Panc1 (cell line): ENCODE data around the gene MTR.

Experiments
- POLR2AphosphoS5 ChIP-seq: IDR thresholded peaks from 2 replicates; pipeline ENCODE4 v1.6.1; 2012; ENCODE audit warnings: mild to moderate bottlenecking, low read depth, low read length, moderate library complexity
- TCF7L2 ChIP-seq: IDR thresholded peaks from 2 replicates; pipeline ENCODE4 v1.6.1; 2011; ENCODE audit warnings: mild to moderate bottlenecking, low read depth, low read length, inconsistent platforms
- TF ChIP-seq, protein P1 (sequence below): fragments of 450-650 bp; IDR thresholded peaks from 2 replicates; pipeline ENCODE4 v1.5.1; 2017; ENCODE audit warnings: mild to moderate bottlenecking
- TF ChIP-seq, protein P2 (sequence below), 2 experiments: IDR thresholded peaks; 2 replicates each; pipeline ENCODE4 v1.6.1; 2011 to 2012; ENCODE audit warnings: low read depth in 2 of 2, control low read depth in 1 of 2, low read length in 1 of 2, mild to moderate bottlenecking in 1 of 2, moderate library complexity in 1 of 2; ENCODE audit not compliant: insufficient read depth in 1 of 2

DNA sequence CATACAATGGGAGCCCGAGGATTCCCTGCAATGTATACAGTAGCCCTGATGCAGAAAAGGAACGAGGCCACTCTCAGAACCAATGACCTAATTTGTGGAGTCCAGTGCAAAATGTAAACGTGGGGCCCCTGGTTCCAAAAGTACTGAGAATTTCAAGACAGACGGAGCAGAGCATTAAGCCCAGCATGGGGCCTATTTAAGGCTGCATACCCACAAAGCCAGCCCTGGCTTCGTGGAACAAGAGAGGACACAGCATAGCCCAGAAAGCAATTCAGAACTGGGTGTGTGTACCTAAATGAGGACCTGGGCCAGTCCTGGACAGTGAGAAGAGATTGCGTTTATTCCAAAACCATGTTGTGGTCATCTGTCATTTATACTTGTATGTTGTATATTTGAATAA is 153.9 kb downstream of the MTR start:
- TF ChIP-seq POLR2AphosphoS5 (no peak), TCF7L2 (no peak)
- TF ChIP-seq, protein P1, sequence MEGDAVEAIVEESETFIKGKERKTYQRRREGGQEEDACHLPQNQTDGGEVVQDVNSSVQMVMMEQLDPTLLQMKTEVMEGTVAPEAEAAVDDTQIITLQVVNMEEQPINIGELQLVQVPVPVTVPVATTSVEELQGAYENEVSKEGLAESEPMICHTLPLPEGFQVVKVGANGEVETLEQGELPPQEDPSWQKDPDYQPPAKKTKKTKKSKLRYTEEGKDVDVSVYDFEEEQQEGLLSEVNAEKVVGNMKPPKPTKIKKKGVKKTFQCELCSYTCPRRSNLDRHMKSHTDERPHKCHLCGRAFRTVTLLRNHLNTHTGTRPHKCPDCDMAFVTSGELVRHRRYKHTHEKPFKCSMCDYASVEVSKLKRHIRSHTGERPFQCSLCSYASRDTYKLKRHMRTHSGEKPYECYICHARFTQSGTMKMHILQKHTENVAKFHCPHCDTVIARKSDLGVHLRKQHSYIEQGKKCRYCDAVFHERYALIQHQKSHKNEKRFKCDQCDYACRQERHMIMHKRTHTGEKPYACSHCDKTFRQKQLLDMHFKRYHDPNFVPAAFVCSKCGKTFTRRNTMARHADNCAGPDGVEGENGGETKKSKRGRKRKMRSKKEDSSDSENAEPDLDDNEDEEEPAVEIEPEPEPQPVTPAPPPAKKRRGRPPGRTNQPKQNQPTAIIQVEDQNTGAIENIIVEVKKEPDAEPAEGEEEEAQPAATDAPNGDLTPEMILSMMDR: no peak
- TF ChIP-seq, protein P2, sequence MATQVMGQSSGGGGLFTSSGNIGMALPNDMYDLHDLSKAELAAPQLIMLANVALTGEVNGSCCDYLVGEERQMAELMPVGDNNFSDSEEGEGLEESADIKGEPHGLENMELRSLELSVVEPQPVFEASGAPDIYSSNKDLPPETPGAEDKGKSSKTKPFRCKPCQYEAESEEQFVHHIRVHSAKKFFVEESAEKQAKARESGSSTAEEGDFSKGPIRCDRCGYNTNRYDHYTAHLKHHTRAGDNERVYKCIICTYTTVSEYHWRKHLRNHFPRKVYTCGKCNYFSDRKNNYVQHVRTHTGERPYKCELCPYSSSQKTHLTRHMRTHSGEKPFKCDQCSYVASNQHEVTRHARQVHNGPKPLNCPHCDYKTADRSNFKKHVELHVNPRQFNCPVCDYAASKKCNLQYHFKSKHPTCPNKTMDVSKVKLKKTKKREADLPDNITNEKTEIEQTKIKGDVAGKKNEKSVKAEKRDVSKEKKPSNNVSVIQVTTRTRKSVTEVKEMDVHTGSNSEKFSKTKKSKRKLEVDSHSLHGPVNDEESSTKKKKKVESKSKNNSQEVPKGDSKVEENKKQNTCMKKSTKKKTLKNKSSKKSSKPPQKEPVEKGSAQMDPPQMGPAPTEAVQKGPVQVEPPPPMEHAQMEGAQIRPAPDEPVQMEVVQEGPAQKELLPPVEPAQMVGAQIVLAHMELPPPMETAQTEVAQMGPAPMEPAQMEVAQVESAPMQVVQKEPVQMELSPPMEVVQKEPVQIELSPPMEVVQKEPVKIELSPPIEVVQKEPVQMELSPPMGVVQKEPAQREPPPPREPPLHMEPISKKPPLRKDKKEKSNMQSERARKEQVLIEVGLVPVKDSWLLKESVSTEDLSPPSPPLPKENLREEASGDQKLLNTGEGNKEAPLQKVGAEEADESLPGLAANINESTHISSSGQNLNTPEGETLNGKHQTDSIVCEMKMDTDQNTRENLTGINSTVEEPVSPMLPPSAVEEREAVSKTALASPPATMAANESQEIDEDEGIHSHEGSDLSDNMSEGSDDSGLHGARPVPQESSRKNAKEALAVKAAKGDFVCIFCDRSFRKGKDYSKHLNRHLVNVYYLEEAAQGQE (IDR thresholded peaks at IDR 0.05; ENCODE audit: insufficient read depth in 1 of 2, low read depth in 2 of 2, low read length in 1 of 2): no peak
